Stimulated activated CD4-positive, alpha-beta T cell treated with anti-CD3 and anti-CD28 coated beads, Interleukin-12 subunit alpha, Interleukin-12 subunit beta, amount 100 ng/mL, for 48 hours (primary cell): ENCODE measurements around the gene CHIA.
"Not testable (repeated sequence)": the region's sequence is repeated elsewhere in the genome, so short reads cannot be mapped to it uniquely, and the experiment has no call there.

Experiments
- DNase-seq, 3 donors: peaks; one replicate each; pipeline ENCODE4 v3.0.0-alpha.2; 2020; ENCODE audit warnings: low read depth in 2 of 3, low spot score in 1 of 3

Gene CHIA

GRCh38 chr1:111283838-111284237, 6.8 kb upstream of the CHIA start:
- no peak for DNase-seq

GRCh38 chr1:111285879-111286278, 4.8 kb upstream of the CHIA start:
- DNase-seq, result no peak

GRCh38 chr1:111286912-111287311, 3.7 kb upstream of the CHIA start:
- no peak for DNase-seq

- DNase-seq, result no peak
Measured at GRCh38 chr1:111289371-111289770, 1.3 kb upstream of the CHIA start.

GRCh38 chr1:111290104-111290503, 547 bp upstream of the CHIA start:
- DNase-seq, result no peak

GRCh38 chr1:111294390-111294789, 3.7 kb downstream of the CHIA start:
- no peak for DNase-seq

GRCh38 chr1:111302374-111302773, 11.7 kb downstream of the CHIA start:
- no peak for DNase-seq

- DNase-seq, result no peak
Measured at GRCh38 chr1:111309690-111310089, 19.0 kb downstream of the CHIA start.

GRCh38 chr1:111318523-111318922, 27.9 kb downstream of the CHIA start:
- DNase-seq, result no peak

GRCh38 chr1:111320066-111320879, 29.6 kb downstream of the CHIA start:
- no peak for DNase-seq

GRCh38 chr1:111323231-111323630, 32.6 kb downstream of the CHIA start:
- DNase-seq, result no peak

- DNase-seq, result no peak
Measured at GRCh38 chr1:111332190-111332589, 41.5 kb downstream of the CHIA start.

- peak; percentile 14 to 35 (median 23) for DNase-seq
Measured at GRCh38 chr1:111334169-111334568, 43.5 kb downstream of the CHIA start.

- not testable (repeated sequence) for DNase-seq
Measured at GRCh38 chr1:111335214-111335877, 44.7 kb downstream of the CHIA start.

- DNase-seq, result not testable (repeated sequence)
Measured at GRCh38 chr1:111338849-111339248, 48.2 kb downstream of the CHIA start.

GRCh38 chr1:111346089-111346885, 55.6 kb downstream of the CHIA start:
- DNase-seq, result peak; percentile 62 to 72 (median 72)

- no peak for DNase-seq
Measured at GRCh38 chr1:111347026-111347425, 56.4 kb downstream of the CHIA start.

- no peak for DNase-seq
Measured at GRCh38 chr1:111351700-111352099, 61.0 kb downstream of the CHIA start.

- DNase-seq, result no peak
Measured at GRCh38 chr1:111354584-111354983, 63.9 kb downstream of the CHIA start.

GRCh38 chr1:111358964-111359363, 68.3 kb downstream of the CHIA start:
- DNase-seq, result no peak

- no peak for DNase-seq
Measured at GRCh38 chr1:111359376-111359775, 68.7 kb downstream of the CHIA start.

GRCh38 chr1:111360257-111360656, 69.6 kb downstream of the CHIA start:
- DNase-seq, result not testable (repeated sequence)
